K562 (cell line): ENCODE results near the gene CCDC92. TPM values are rescaled to one million over a fixed set of nuclear protein-coding genes. Genes with fewer than 3 reads are reported as not detected.

Source experiments
- ATAC-seq: fragments of 200-7000 bp; cut with Tn5 transposase; 3 replicates; pipeline ENCODE4 v1.9.1; 2020; ENCODE audit warnings: moderate library complexity
- BruUV-seq: library from RNA; stranded (reverse); fragments of 400-500 nt; replicated peaks from 2 replicates; lab custom pipeline; 2021; lab: Mats Ljungman, UMichigan
- CTCF ChIA-PET: fragments of 300-600 bp; formaldehyde crosslinking; extraction: SDS; loops from one replicate; lab custom pipeline; 2021; ENCODE audit warnings: low intra/inter-chr PET ratio; lab: Yijun Ruan, JAX
- POLR2A ChIA-PET: fragments of 300-600, 350-650 bp; sonication (Branson Sonifier 250); formaldehyde crosslinking; extraction: SDS; loops from one replicate; lab custom pipeline; 2021; ENCODE audit warnings: antibody characterized with exemption, inconsistent platforms; lab: Yijun Ruan, JAX
- DNase-seq, 4 experiments: peaks; one replicate each; pipeline versions ENCODE4 v3.0.0 to v3.0.0-alpha.2; 2011 to 2018; ENCODE audit warnings: low spot score in 3 of 4, mixed read lengths in 3 of 4; ENCODE audit errors: extremely low read depth in 1 of 4
- FAIRE-seq: peaks from 2 replicates; lab custom pipeline; 2011; peaks lifted over from hg19 to GRCh38; lab: Jason Lieb, UNC
- H2AFZ ChIP-seq: 2 replicates; pipeline ENCODE4 v1.6.0; 2011; ENCODE audit warnings: low read depth, low read length, control low read depth, inconsistent platforms
- H3K27ac ChIP-seq: fragments of 200-600 bp; 3 replicates; pipeline ENCODE4 v1.8.0; 2011; ENCODE audit warnings: low read depth, mild to moderate bottlenecking, control low read depth, inconsistent platforms, low read length, moderate library complexity, mixed read lengths; ENCODE audit errors: extremely low read depth
- H3K27me3 ChIP-seq, 2 experiments: fragments of 300-600 bp in 1 of 2; 2 replicates in 1 of 2; 3 replicates in 1 of 2; pipeline versions ENCODE4 v1.6.0 to v1.8.0; 2011; ENCODE audit warnings: inconsistent platforms in 2 of 2, low read length in 2 of 2, mild to moderate bottlenecking in 1 of 2, mixed read lengths in 1 of 2, moderate library complexity in 1 of 2; ENCODE audit not compliant: control insufficient read depth in 2 of 2, insufficient read depth in 2 of 2
- H3K36me3 ChIP-seq: fragments of 300-600 bp; 3 replicates; pipeline ENCODE4 v1.8.0; 2011; ENCODE audit warnings: mild to moderate bottlenecking, low read length, inconsistent platforms; ENCODE audit not compliant: control insufficient read depth, insufficient read depth
- H3K4me1 ChIP-seq, 2 experiments: fragments of 200-600 bp in 1 of 2; replicated peaks in 1 of 2; 2 replicates in 1 of 2; 3 replicates in 1 of 2; pipeline versions ENCODE4 v1.5.1 to v1.8.0; 2011; ENCODE audit warnings: inconsistent platforms in 2 of 2, low read length in 2 of 2, mild to moderate bottlenecking in 1 of 2, mixed read lengths in 1 of 2, moderate library complexity in 1 of 2; ENCODE audit not compliant: control insufficient read depth in 2 of 2, insufficient read depth in 2 of 2
- H3K4me2 ChIP-seq: 2 replicates; pipeline ENCODE4 v1.6.1; 2011; ENCODE audit warnings: low read length, control low read depth, inconsistent platforms, mixed read lengths; ENCODE audit not compliant: insufficient read depth
- H3K4me3 ChIP-seq: fragments of 200-600 bp; sonication (generic), shearing (Covaris generic); 2 replicates; pipeline ENCODE4 v1.5.1; 2016; ENCODE audit warnings: control low read depth, inconsistent platforms
- H3K79me2 ChIP-seq: fragments of 200-600 bp; 3 replicates; pipeline ENCODE4 v1.8.0; 2011; ENCODE audit warnings: low read length, inconsistent platforms; ENCODE audit not compliant: control insufficient read depth, insufficient read depth
- H3K9ac ChIP-seq, 2 experiments: 2 replicates each; pipeline versions ENCODE4 v1.6.0 to v1.6.1; 2011; ENCODE audit warnings: low read depth in 2 of 2, low read length in 2 of 2, control low read depth in 1 of 2, inconsistent platforms in 1 of 2, mild to moderate bottlenecking in 1 of 2, mixed read lengths in 1 of 2; ENCODE audit not compliant: insufficient read depth in 1 of 2
- H3K9me1 ChIP-seq: one replicate; pipeline ENCODE4 v1.6.0; 2011; ENCODE audit warnings: inconsistent platforms, mild to moderate bottlenecking, low read length, moderate library complexity; ENCODE audit not compliant: control insufficient read depth, insufficient read depth
- H3K9me3 ChIP-seq: replicated peaks from 2 replicates; pipeline ENCODE4 v1.5.1; 2011; ENCODE audit warnings: low read depth, low read length, inconsistent platforms; ENCODE audit not compliant: control insufficient read depth, insufficient read depth
- H4K20me1 ChIP-seq: replicated peaks from 2 replicates; pipeline ENCODE4 v1.6.1; 2011; ENCODE audit warnings: low read length, inconsistent platforms, mixed read lengths; ENCODE audit not compliant: control insufficient read depth, insufficient read depth
- KLF6 ChIP-seq: fragments of 250-450 bp; sonication (Bioruptor Pico); IDR thresholded peaks from 2 replicates; pipeline ENCODE4 v1.4.0; 2020; ENCODE audit warnings: mild to moderate bottlenecking, moderate library complexity, borderline replicate concordance
- NFATC3 ChIP-seq: fragments of 450-650 bp; IDR thresholded peaks from 2 replicates; pipeline ENCODE4 v1.6.1; 2017; ENCODE audit warnings: mild to moderate bottlenecking
- WGBS: fragments of 100-300 bp; shearing (Covaris generic); methylation state at CpG from one replicate; pipeline ENCODE4 v1.1.6; 2016; ENCODE audit warnings: low coverage, mixed read lengths; ENCODE audit not compliant: insufficient coverage; ENCODE audit errors: missing lambda C conversion rate; 5-methylcytosine and 5-hydroxymethylcytosine counted together
- in situ Hi-C: fragments of 300-500 bp; cut with MboI; formaldehyde crosslinking; loops from 4 replicates; pipeline ENCODE4 v1.15.0; 2018; ENCODE audit warnings: inconsistent platforms, mixed read lengths
- intact Hi-C: fragments of 100-400 bp; cut with micrococcal nuclease; formaldehyde crosslinking; loops from 2 replicates; pipeline ENCODE4 v1.14.2; 2022
- polyA plus RNA-seq, 8 experiments: library from polyadenylated mRNA; depleted of rRNA in 4 of 8; stranded (reverse) in 5 of 8; unstranded in 3 of 8; fragments of >200 nt; fragmentation: Nextera tagmentation in 2 of 8; fragmentation: Illumina TruSeq in 1 of 8; extraction: Ambion mirVana in 2 of 8; extraction: Trizol in 1 of 8; gene quantifications; 2 replicates each; pipeline versions ENCODE4 v1.2.1 to v1.2.3, GENCODE V29; 2011 to 2014; ENCODE audit warnings: inconsistent platforms in 1 of 8, missing spikeins in 1 of 8
- total RNA-seq, 7 experiments: library from RNA; depleted of rRNA in 6 of 7; stranded (reverse); fragments of >200 nt in 6 of 7; fragmentation: Illumina TruSeq in 2 of 7; extraction: Trizol in 2 of 7; gene quantifications; 2 replicates each; pipeline versions ENCODE4 v1.2.1 to v1.2.3, GENCODE V29; 2011 to 2021; ENCODE audit warnings: low replicate concordance in 1 of 7
- TF ChIP-seq, protein P1 (sequence below): fragments of 450-650 bp; IDR thresholded peaks from one replicate; pipeline ENCODE4 v1.6.1; 2018; ENCODE audit warnings: mild to moderate bottlenecking, moderate library complexity; ENCODE audit not compliant: partially characterized antibody

Gene CCDC92
- total and polyA plus RNA-seq, 9 of the 15 experiments (the other 6 are each of a cell fraction or from before 2014, with no cell fraction given): 0.27 to 5.9 (median 2.1) TPM

DNA sequence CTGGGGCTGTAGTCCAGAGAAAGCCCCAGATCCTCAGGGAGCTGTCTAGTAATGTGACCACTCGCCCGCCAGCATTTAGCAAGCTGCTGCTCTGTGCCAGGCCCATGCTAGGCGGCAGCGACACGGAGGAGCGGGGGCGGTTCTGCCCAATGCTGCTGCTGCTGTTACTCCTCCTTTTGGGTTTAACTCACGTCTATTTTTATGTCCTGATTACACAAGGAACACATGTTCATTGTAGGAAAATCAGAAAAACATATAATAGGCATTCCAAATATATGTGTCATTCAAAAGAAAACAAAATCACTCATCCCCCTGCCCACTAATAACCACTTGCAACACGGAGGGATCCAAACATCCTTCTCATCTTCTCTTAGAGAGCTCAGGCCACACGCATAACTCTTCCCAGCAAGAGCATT is 30.4 kb downstream of the CCDC92 start:
- peaks cover 4% of the 10 kb centered on the region; the same call in 1 of the 2 replicates for H4K20me1 ChIP-seq
- TF ChIP-seq, protein P1, sequence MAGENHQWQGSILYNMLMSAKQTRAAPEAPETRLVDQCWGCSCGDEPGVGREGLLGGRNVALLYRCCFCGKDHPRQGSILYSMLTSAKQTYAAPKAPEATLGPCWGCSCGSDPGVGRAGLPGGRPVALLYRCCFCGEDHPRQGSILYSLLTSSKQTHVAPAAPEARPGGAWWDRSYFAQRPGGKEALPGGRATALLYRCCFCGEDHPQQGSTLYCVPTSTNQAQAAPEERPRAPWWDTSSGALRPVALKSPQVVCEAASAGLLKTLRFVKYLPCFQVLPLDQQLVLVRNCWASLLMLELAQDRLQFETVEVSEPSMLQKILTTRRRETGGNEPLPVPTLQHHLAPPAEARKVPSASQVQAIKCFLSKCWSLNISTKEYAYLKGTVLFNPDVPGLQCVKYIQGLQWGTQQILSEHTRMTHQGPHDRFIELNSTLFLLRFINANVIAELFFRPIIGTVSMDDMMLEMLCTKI: no peak
- no peak for TF ChIP-seq KLF6 (CRISPR knock-in tag)
- no peak for TF ChIP-seq NFATC3
- POLR2A ChIA-PET: interaction anchor here (1.0 kb wide), 1 partner anchor 16 kb away, joined by 3 read pairs; no protein-coding TSS in a partner anchor
- FAIRE-seq (no peak), DNase-seq (no peak), ATAC-seq (no peak)
- WGBS: 48% methylated on average over 10 of the region's 10 CpGs
- no peak overlapping the region for H3K9ac ChIP-seq
- no peak overlapping the region for H3K27ac ChIP-seq
- intact Hi-C loops (no loop called here), in situ Hi-C loops (no loop called here)
- no peaks in the 10 kb centered on the region for H3K9me1 ChIP-seq
- H3K9me3 ChIP-seq: no peaks in the 10 kb centered on the region; the same call in 1 of the 2 replicates
- H3K27me3 ChIP-seq: peaks cover 39 to 70% of the 10 kb centered on the region in 2 experiments; a peak in 4 of 5 replicates
- no peaks in the 10 kb centered on the region for H3K79me2 ChIP-seq
- H3K4me2 ChIP-seq: no peak overlapping the region
- CTCF ChIA-PET: no interaction called here
- peaks cover 0 to 10% of the 10 kb centered on the region in 2 experiments; a peak in 2 of 5 replicates for H3K4me1 ChIP-seq
- no TSS peak for BruUV-seq
- no peak overlapping the region for H3K4me3 ChIP-seq
- H2AFZ ChIP-seq: no peak overlapping the region
- H3K36me3 ChIP-seq: no peaks in the 10 kb centered on the region
